Measurements from ENCODE around the gene MAN1A2.

DNA sequence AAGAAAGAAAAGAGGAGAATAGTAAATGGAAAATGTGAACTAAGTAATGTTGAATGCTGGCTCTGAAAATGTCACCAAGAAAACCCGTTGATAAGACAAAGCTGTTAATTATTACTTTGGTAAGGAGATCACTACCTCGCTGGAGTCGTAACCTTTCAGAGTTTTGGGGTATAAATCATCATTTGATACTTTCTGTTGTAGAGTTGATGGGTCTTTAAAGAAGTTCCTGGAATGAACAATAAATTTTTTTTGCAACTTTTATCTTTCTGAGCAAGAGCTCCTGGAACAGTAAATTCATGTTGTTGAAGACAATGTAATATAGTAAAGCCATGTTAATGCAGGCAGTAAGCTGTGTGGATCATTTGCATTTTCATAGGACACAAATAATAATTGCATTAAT, 46.2 kb downstream of the MAN1A2 start:
- TF ChIP-seq, protein P1, sequence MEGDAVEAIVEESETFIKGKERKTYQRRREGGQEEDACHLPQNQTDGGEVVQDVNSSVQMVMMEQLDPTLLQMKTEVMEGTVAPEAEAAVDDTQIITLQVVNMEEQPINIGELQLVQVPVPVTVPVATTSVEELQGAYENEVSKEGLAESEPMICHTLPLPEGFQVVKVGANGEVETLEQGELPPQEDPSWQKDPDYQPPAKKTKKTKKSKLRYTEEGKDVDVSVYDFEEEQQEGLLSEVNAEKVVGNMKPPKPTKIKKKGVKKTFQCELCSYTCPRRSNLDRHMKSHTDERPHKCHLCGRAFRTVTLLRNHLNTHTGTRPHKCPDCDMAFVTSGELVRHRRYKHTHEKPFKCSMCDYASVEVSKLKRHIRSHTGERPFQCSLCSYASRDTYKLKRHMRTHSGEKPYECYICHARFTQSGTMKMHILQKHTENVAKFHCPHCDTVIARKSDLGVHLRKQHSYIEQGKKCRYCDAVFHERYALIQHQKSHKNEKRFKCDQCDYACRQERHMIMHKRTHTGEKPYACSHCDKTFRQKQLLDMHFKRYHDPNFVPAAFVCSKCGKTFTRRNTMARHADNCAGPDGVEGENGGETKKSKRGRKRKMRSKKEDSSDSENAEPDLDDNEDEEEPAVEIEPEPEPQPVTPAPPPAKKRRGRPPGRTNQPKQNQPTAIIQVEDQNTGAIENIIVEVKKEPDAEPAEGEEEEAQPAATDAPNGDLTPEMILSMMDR (IDR thresholded peaks at IDR 0.05) = no peak
- TF ChIP-seq POLR2A (IDR thresholded peaks at IDR 0.05) = no peak
